Measurements from ENCODE around the gene SCD5.

Gene SCD5

DNA sequence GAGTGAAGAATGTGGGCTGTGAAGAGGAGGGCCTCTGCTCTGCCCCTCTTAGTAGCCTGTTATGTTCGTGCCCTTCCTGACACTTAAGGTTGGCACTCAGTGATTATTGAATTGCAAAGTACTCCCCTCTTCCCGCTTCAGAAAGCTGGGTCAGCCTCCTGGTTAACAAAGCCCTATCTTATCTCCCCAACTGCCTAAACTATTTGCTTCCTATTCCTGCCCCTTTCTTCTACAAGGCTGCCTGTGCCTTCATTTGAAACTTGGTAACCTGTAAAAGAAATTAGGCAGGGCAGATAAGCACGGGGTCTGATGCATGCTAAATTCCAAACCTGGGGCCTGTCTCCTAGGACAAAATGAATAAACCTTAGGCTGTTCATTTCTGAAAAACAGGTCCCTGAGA, 213.7 kb downstream of the SCD5 start:
- no peak for DNase-seq

DNA sequence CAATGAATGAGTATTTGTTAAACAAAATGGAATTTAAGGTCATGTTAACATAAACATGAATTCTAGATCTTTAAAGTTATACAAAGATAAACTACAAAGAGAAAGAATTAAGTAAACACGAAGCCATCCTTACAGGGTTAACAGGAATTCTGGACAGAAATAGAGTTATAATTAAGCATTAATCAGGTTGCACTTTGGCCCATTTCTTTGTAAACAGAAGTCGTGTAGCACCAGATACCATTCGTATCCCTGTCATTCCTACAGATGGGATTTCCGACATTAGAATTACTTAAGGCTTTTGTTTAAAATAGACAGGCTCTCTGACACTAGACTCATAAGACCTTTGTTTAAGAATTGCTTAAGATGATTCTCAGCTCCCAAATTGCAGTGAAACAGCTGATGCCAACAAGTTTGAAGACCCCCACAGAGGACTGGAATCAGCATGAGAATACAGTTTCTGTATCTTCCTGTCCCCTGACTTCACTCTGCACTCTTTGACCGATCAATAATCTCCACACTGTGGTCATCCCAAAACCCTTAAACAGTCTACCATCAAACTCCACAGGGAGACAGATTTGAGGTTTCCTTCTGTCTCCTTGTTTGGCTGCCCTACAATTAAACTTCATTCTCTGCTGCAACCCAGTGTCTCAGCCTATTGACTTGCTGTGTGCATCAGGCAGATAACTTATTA, 214.6 kb downstream of the SCD5 start:
- DNase-seq = no peak

DNA sequence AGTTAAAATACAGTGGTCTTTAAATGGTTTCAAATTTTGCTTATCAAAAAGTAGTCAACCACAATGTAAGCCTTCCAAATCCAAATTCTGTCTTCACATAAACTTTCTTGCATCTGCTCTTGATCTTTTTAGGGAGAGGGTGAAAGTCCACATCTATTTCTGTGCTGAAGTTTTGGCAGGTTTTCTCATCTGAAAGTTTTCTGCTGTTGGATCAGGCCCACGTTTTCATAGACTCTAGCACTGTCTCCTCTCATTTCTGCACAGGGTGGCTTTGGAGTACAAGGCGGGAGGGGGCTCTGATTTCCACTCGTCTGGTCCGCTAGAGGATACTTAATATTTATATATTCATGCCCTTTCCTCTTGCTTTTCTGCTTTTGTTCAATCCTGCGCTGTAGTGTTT, 218.7 kb downstream of the SCD5 start:
- no peak for DNase-seq
